Upper lobe of left lung (tissue), 6 donors: ENCODE results near the gene PRKCE. TPM values are rescaled to one million over a fixed set of nuclear protein-coding genes. Genes with fewer than 3 reads are reported as not detected.

Source experiments
- ATAC-seq, 2 donors: fragments of 200-7000 bp; cut with Tn5 transposase; one replicate each; pipeline ENCODE4 v1.9.1; 2022; ENCODE audit warnings: mild to moderate bottlenecking in 2 of 2, moderate library complexity in 2 of 2; ENCODE audit not compliant: low FRiP score in 2 of 2
- DNase-seq, 2 donors: peaks; one replicate each; pipeline ENCODE4 v3.0.0-alpha.2; 2019 to 2020
- H3K27ac ChIP-seq, 4 donors: fragments of 200-600 bp; sonication (generic); one replicate each; pipeline ENCODE4 v1.5.1; 2016 to 2019
- H3K27me3 ChIP-seq, 4 donors: fragments of 200-600 bp; sonication (generic); one replicate each; pipeline ENCODE4 v1.5.1; 2017 to 2019
- H3K36me3 ChIP-seq, 4 donors: fragments of 200-600 bp; sonication (generic); one replicate each; pipeline ENCODE4 v1.5.1; 2016 to 2019
- H3K4me1 ChIP-seq, 4 donors: fragments of 200-600 bp; sonication (generic); one replicate each; pipeline ENCODE4 v1.5.1; 2018 to 2019
- H3K4me3 ChIP-seq, 4 donors: fragments of 200-600 bp; sonication (generic); one replicate each; pipeline ENCODE4 v1.5.1; 2017 to 2019; ENCODE audit warnings: mild to moderate bottlenecking in 2 of 4, moderate library complexity in 1 of 4
- H3K9me3 ChIP-seq, 4 donors: fragments of 200-600 bp; sonication (generic); one replicate each; pipeline ENCODE4 v1.5.1; 2018 to 2019
- CTCF ChIP-seq, 6 experiments: fragments of 450-650 bp in 4 of 6; fragments of 200-600 bp in 2 of 6; sonication (generic) in 2 of 6; IDR thresholded peaks; one replicate each; pipeline ENCODE4 v1.5.1; 2016 to 2019; ENCODE audit warnings: antibody characterized with exemption in 6 of 6
- EP300 ChIP-seq, 4 donors: sonication (generic); formaldehyde crosslinking; IDR thresholded peaks; one replicate each; pipeline ENCODE4 v1.5.1; 2017; ENCODE audit warnings: antibody characterized with exemption in 4 of 4, control low read depth in 2 of 4
- POLR2A ChIP-seq, 4 donors: fragments of 450-650 bp; IDR thresholded peaks; one replicate each; pipeline ENCODE4 v1.5.1; 2016 to 2017; ENCODE audit warnings: antibody characterized with exemption in 4 of 4, mild to moderate bottlenecking in 2 of 4
- POLR2AphosphoS5 ChIP-seq, 2 donors: sonication (generic); formaldehyde crosslinking; IDR thresholded peaks; one replicate each; pipeline ENCODE4 v1.5.1; 2017; ENCODE audit warnings: antibody characterized with exemption in 2 of 2
- WGBS, 2 donors: methylation state at CpG; one replicate each; pipeline ENCODE4 v1.1.5; 2017 to 2018; 5-methylcytosine and 5-hydroxymethylcytosine counted together
- total RNA-seq, 6 donors: library from RNA; depleted of rRNA in 4 of 6; stranded (reverse); fragments of >200 nt in 4 of 6; gene quantifications; one replicate each; pipeline versions ENCODE4 v1.1.0 to v1.2.1, GENCODE V29; 2016 to 2021
- donor health status: DM: no; HTN: no; CAD: no; lungs with moderate emphysema.
- donor health status: DM: no; HTN: yes; CAD: no; lungs with severe emphysema.

The PRKCE gene
- total RNA-seq, 6 donors from 2014 or later = 54.9 to 124 (median 75.6) TPM

- ATAC-seq = no peak
Measured at GRCh38 chr2:46050489-46050888, 399.0 kb downstream of the PRKCE start.

DNA sequence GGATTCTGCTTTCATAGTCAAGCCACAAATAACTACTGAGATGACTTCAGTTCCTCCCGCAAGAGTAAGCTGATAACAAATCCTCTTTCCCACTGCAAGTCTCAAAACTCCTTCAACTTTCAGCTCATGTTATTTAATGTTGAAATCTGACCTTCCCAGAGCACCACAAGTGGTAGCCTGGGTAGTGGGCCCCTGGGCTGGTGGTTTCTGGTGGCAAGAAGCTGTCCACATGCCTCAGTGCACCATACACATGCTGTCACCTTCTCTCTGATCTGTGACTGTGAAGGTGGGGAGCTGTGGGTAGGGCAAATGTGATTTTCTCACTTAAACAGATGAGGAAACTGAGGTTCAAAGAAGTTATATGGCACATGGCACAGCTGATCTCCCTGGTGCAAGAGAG, 399.6 kb downstream of the PRKCE start:
- ATAC-seq (no peak), DNase-seq (no peak)
- Histone ChIP-seq H3K4me3 (no peak overlapping the region), H3K27me3 (no peaks in the 10 kb centered on the region), H3K36me3 (peaks cover 0 to 14% (median 0%) of the 10 kb centered on the region in 4 donors), H3K9me3 (no peaks in the 10 kb centered on the region), H3K27ac (peak overlapping the region in 1 of 4 donors; percentile 41), H3K4me1 (peaks cover 0 to 5% (median 1%) of the 10 kb centered on the region in 4 donors)
- TF ChIP-seq POLR2A (IDR thresholded peaks at IDR 0.05) (no peak), CTCF (IDR thresholded peaks at IDR 0.05) (no peak)
- 85 to 88% methylated on average over 1 of the region's 1 CpG for WGBS, 2 donors

More at GRCh38 chr2:46050489-46050888, 399.0 kb downstream of the PRKCE start:
- H3K36me3 ChIP-seq = peaks cover 0 to 14% (median 0%) of the 10 kb centered on the region in 4 donors
- peak in 2 of 6 experiments; percentile 8 to 10 for TF ChIP-seq CTCF (IDR thresholded peaks at IDR 0.05)
- no peak for TF ChIP-seq POLR2A (IDR thresholded peaks at IDR 0.05)
- WGBS, 2 donors = 88 to 93% methylated on average over 2 of the region's 2 CpGs
- no peak for DNase-seq
- H3K4me1 ChIP-seq = peaks cover 0 to 10% (median 1%) of the 10 kb centered on the region in 4 donors
- peak overlapping the region in 2 of 4 donors; percentile 39 to 41 for H3K27ac ChIP-seq
- H3K4me3 ChIP-seq = no peak overlapping the region
- no peaks in the 10 kb centered on the region for H3K27me3 ChIP-seq
- H3K9me3 ChIP-seq = no peaks in the 10 kb centered on the region

DNA sequence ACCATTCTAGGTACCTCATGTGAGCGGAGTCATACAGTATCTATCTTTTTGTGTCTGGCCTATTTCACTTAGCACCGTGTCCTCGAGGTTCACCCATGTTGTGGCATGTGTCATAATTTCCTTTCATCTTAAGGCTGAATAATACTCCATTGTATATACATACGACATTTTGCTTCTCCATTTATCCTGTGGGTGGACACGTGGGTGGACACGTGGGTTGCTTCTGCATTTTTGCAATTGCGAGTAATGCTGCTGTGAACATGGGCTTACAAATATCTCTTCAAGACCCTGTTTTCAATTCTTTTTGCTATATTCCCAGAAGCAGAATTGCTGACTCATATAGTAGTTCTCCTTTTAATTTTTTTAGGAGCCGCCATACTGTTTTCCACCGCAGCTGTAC, 402.1 kb downstream of the PRKCE start:
- Histone ChIP-seq H3K4me1 (peaks cover 5 to 13% (median 9%) of the 10 kb centered on the region in 4 donors), H3K36me3 (peaks cover 0 to 14% (median 0%) of the 10 kb centered on the region in 4 donors), H3K4me3 (no peak overlapping the region), H3K27ac (no peak overlapping the region), H3K27me3 (no peaks in the 10 kb centered on the region), H3K9me3 (no peaks in the 10 kb centered on the region)
- TF ChIP-seq POLR2A (IDR thresholded peaks at IDR 0.05) = no peak
- TF ChIP-seq CTCF (IDR thresholded peaks at IDR 0.05) = no peak
- no peak for TF ChIP-seq EP300 (IDR thresholded peaks at IDR 0.05)
- TF ChIP-seq POLR2AphosphoS5 (IDR thresholded peaks at IDR 0.05) = no peak
- ATAC-seq = peak in 1 of 2 donors; percentile 53
- WGBS, 2 donors = 75 to 84% methylated on average over 9 of the region's 9 CpGs
- DNase-seq = no peak

DNA sequence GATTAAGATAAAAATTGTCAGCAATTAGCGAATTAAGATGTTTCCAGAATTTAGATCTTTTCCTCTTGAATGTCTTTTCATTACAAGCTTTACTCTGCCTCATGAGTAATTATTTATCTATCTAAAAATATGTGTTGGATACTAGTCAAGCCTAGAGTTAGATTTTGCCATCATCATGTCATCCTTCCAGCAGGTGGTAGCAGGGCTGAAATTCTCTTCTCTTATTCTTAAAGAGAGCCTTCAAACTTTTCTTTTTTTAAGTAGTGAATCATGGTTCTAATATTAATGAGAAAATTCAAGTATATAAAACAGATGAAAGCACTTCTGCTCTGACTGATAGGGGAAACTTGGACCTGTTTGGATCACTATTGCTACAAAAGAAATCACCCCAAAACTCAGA, 405.1 kb downstream of the PRKCE start:
- Histone ChIP-seq H3K9me3 (no peaks in the 10 kb centered on the region), H3K27me3 (no peaks in the 10 kb centered on the region), H3K4me1 (peaks cover 5 to 19% (median 16%) of the 10 kb centered on the region in 4 donors), H3K27ac (peak overlapping the region; percentile 43 to 80 (median 70)), H3K4me3 (no peak overlapping the region), H3K36me3 (peaks cover 0 to 6% (median 0%) of the 10 kb centered on the region in 4 donors)
- 97 to 100% methylated on average over 1 of the region's 1 CpG for WGBS, 2 donors
- TF ChIP-seq CTCF (IDR thresholded peaks at IDR 0.05) = no peak
- no peak for TF ChIP-seq POLR2A (IDR thresholded peaks at IDR 0.05)
- TF ChIP-seq POLR2AphosphoS5 (IDR thresholded peaks at IDR 0.05) = no peak
- TF ChIP-seq EP300 (IDR thresholded peaks at IDR 0.05) = no peak
- ATAC-seq (no peak), DNase-seq (no peak)

DNA sequence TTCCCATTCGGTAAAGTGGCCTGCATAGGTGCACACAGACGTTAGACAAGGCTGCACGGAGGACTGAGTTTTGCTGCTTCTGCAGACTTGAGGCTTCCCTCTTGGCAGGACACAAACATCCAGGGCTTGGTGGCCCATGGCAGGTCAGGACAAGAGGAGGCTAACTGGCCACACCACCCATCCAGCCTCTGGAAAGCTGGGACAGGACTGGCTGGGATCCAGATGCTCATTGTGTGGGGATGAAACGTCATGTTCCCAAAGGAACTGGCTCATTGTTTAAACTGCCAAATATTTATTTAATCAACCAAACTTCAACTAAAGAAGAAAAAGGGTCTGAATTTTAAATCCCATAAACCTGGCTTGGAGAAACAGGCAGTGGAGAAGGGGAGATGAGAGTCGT, 406.7 kb downstream of the PRKCE start:
- Histone ChIP-seq H3K27me3 (no peaks in the 10 kb centered on the region), H3K4me1 (peaks cover 5 to 22% (median 20%) of the 10 kb centered on the region in 4 donors), H3K36me3 (no peaks in the 10 kb centered on the region), H3K27ac (peak overlapping the region; percentile 76 to 89 (median 79)), H3K4me3 (no peak overlapping the region), H3K9me3 (no peaks in the 10 kb centered on the region)
- DNase-seq (peak in 1 of 2 donors; percentile 44), ATAC-seq (no peak)
- WGBS, 2 donors = 42 to 62% methylated on average over 5 of the region's 5 CpGs
- TF ChIP-seq CTCF (IDR thresholded peaks at IDR 0.05) = no peak
- TF ChIP-seq EP300 (IDR thresholded peaks at IDR 0.05) = peak in 2 of 4 donors; percentile 12 to 73
- peak; percentile 30 to 56 for TF ChIP-seq POLR2AphosphoS5 (IDR thresholded peaks at IDR 0.05)
